Spleen (tissue), 13 donors: ENCODE data around the gene UTY. TPM values are rescaled to one million over a fixed set of nuclear protein-coding genes. Genes with fewer than 3 reads are reported as not detected.

ENCODE experiments used
- DNase-seq: peaks from one replicate; pipeline ENCODE4 v3.0.0-alpha.2; 2020
- H3K27ac ChIP-seq, 8 donors: fragments of 200-600 bp; sonication (generic) in 7 of 8; 1 replicate in 4 of 8; 2 replicates in 4 of 8; pipeline versions ENCODE4 v1.5.0 to v1.8.0; 2016 to 2021; ENCODE audit warnings: inconsistent platforms in 4 of 8, mild to moderate bottlenecking in 4 of 8, moderate library complexity in 1 of 8
- H3K27me3 ChIP-seq, 7 donors: fragments of 200-600 bp; sonication (generic) in 6 of 7; replicated peaks in 1 of 7; 1 replicate in 4 of 7; 2 replicates in 3 of 7; pipeline versions ENCODE4 v1.5.0 to v1.8.0; 2016 to 2021; ENCODE audit warnings: inconsistent platforms in 3 of 7, mild to moderate bottlenecking in 1 of 7
- H3K36me3 ChIP-seq, 6 donors: fragments of 200-600 bp; sonication (generic) in 5 of 6; 1 replicate in 4 of 6; 2 replicates in 2 of 6; pipeline versions ENCODE4 v1.5.0 to v1.8.0; 2016 to 2021; ENCODE audit warnings: inconsistent platforms in 2 of 6
- H3K4me1 ChIP-seq, 6 donors: fragments of 200-600 bp; sonication (generic) in 5 of 6; 1 replicate in 3 of 6; 2 replicates in 3 of 6; pipeline versions ENCODE4 v1.5.0 to v1.8.0; 2016 to 2021; ENCODE audit warnings: inconsistent platforms in 3 of 6
- H3K4me3 ChIP-seq, 8 donors: fragments of 200-600 bp; sonication (generic) in 7 of 8; 1 replicate in 4 of 8; 2 replicates in 4 of 8; pipeline versions ENCODE4 v1.5.0 to v1.8.0; 2016 to 2021; ENCODE audit warnings: inconsistent platforms in 4 of 8, mild to moderate bottlenecking in 4 of 8, moderate library complexity in 2 of 8
- H3K9me3 ChIP-seq, 8 donors: fragments of 200-600 bp; sonication (generic) in 7 of 8; 1 replicate in 4 of 8; 2 replicates in 4 of 8; pipeline versions ENCODE4 v1.5.0 to v1.8.0; 2016 to 2021; ENCODE audit warnings: inconsistent platforms in 4 of 8
- CTCF ChIP-seq, 11 experiments: fragments of 200-600 bp in 7 of 11; fragments of 450-650 bp in 4 of 11; sonication (generic) in 4 of 11; IDR thresholded peaks in 8 of 11; conservative IDR thresholded peaks in 3 of 11; 1 replicate in 7 of 11; 2 replicates in 4 of 11; pipeline versions ENCODE4 v1.4.0 to v1.8.0; 2016 to 2021; ENCODE audit warnings: antibody characterized with exemption in 11 of 11, inconsistent platforms in 4 of 11, mild to moderate bottlenecking in 1 of 11
- POLR2A ChIP-seq, 3 donors: fragments of 450-650 bp; IDR thresholded peaks; one replicate each; pipeline ENCODE4 v1.5.1; 2017; ENCODE audit warnings: antibody characterized with exemption in 3 of 3, mild to moderate bottlenecking in 1 of 3
- POLR2AphosphoS5 ChIP-seq, 3 donors: sonication (generic); formaldehyde crosslinking; IDR thresholded peaks; one replicate each; pipeline ENCODE4 v1.5.1; 2017; ENCODE audit warnings: antibody characterized with exemption in 3 of 3
- WGBS, 5 donors: extraction: QIAGEN DNeasy Blood & Tissue Kit in 3 of 5; methylation state at CpG; one replicate each; pipeline versions ENCODE4 v1.1.5 to v1.1.7; 2013 to 2018; 5-methylcytosine and 5-hydroxymethylcytosine counted together
- intact Hi-C: fragments of 100-400 bp; cut with DNase I; formaldehyde crosslinking; loops from one replicate; pipeline ENCODE4 v1.15.0; 2023; ENCODE audit warnings: low total_unique reads
- long read RNA-seq, 2 donors: transcript quantifications; one replicate each; lab custom pipeline, GENCODE V29; 2026
- polyA plus RNA-seq, 3 donors: library from polyadenylated mRNA; stranded (reverse); fragments of 200-250 nt; gene quantifications; one replicate each; pipeline ENCODE4 v1.2.1, GENCODE V29; 2013
- total RNA-seq, 7 donors: library from RNA; depleted of rRNA in 3 of 7; stranded (reverse); fragments of >200 nt in 3 of 7; fragmentation: NEBNext Ultra II Directional in 4 of 7; extraction: Animal tissue kit (Norgen Biotek cat#: 25700) in 4 of 7; gene quantifications; one replicate each; pipeline versions ENCODE4 v1.1.0 to v1.2.1, GENCODE V29; 2016 to 2021
- donor health status: healthy with polysubstance abuse.
- donor health status: DM: no; HTN: no; CAD: no; lungs with moderate emphysema.
- donor health status: DM: no; HTN: no; CAD: no.
- donor health status: Bipolar disorder and iron deficiency.
- donor health status: healthy.
- donor health status: DM: no; HTN: no; CAD: no.
- donor health status: DM: yes; HTN: yes; CAD: no.

The UTY gene
- 10 to 100 TPM in 2 of 7 donors, under 1 TPM in 1, not detected in 4; 0.34 to 64.1 (median 63.5) TPM for total RNA-seq
- 1 to 10 TPM in 2 of 3 donors, under 1 TPM in 1; under 0.01 to 4.8 (median 4.2) TPM for polyA plus RNA-seq
- long read RNA-seq, donor 1 = 0 reads
- long read RNA-seq, donor 2 = 0 reads

- Histone ChIP-seq H3K36me3 (peaks cover 0 to 11% (median 0%) of the 10 kb centered on the region in 6 donors), H3K4me3 (peak within 1 kb of the TSS in 4 of 8 donors; percentile 35 to 53 (median 50)), H3K4me1 (peaks cover 0 to 37% (median 13%) of the 10 kb centered on the region in 6 donors), H3K27me3 (no peaks in the 10 kb centered on the region), H3K9me3 (no peaks in the 10 kb centered on the region), H3K27ac (peak within 1 kb of the TSS in 3 of 8 donors; percentile 95 to 98 (median 97))
- DNase-seq = no peak
- intact Hi-C loops = no loop called here
- no peak for TF ChIP-seq POLR2AphosphoS5 (IDR thresholded peaks at IDR 0.05)
- TF ChIP-seq POLR2A (IDR thresholded peaks at IDR 0.05) = no peak
- no peak for TF ChIP-seq CTCF (IDR thresholded peaks at IDR 0.05 in 8 of 11, conservative IDR thresholded peaks at IDR 0.05 in 3 of 11)
- WGBS, 5 donors = 0 to 1% (median 0%) methylated on average over 1 to 18 of the region's 18 CpGs; no CpG with 5 or more reads in 2 of the 5 donors
These were observed at the start of gene UTY for GRCh38 chrY:13479828-13480227. TSS of gene UTY (minus strand) at chrY:13480033. CDS start at chrY:13479665, 368 bp downstream.

- Histone ChIP-seq H3K9me3 (no peaks in the 10 kb centered on the region), H3K36me3 (no peaks in the 10 kb centered on the region), H3K4me1 (no peaks in the 10 kb centered on the region), H3K27ac (no peak overlapping the region), H3K27me3 (no peaks in the 10 kb centered on the region), H3K4me3 (no peak overlapping the region)
- intact Hi-C loops = no loop called here
- DNase-seq = no peak
- WGBS, 5 donors = 44 to 72% (median 52%) methylated on average over 1 of the region's 1 CpG; no CpG with 5 or more reads in 2 of the 5 donors
- TF ChIP-seq CTCF (IDR thresholded peaks at IDR 0.05 in 8 of 11, conservative IDR thresholded peaks at IDR 0.05 in 3 of 11) (no peak), POLR2AphosphoS5 (IDR thresholded peaks at IDR 0.05) (no peak), POLR2A (IDR thresholded peaks at IDR 0.05) (no peak)
These were observed 40.6 kb upstream of the UTY start for GRCh38 chrY:13520474-13520873.

GRCh38 chrY:13501215-13501614, 21.4 kb upstream of the UTY start:
- Histone ChIP-seq H3K27me3 (no peaks in the 10 kb centered on the region), H3K36me3 (no peaks in the 10 kb centered on the region), H3K4me3 (no peak overlapping the region), H3K4me1 (no peaks in the 10 kb centered on the region), H3K9me3 (no peaks in the 10 kb centered on the region), H3K27ac (no peak overlapping the region)
- TF ChIP-seq CTCF (IDR thresholded peaks at IDR 0.05 in 8 of 11, conservative IDR thresholded peaks at IDR 0.05 in 3 of 11) = no peak
- no peak for TF ChIP-seq POLR2A (IDR thresholded peaks at IDR 0.05)
- TF ChIP-seq POLR2AphosphoS5 (IDR thresholded peaks at IDR 0.05) = no peak
- intact Hi-C loops = no loop called here
- 77 to 100% (median 97%) methylated on average over 1 of the region's 1 CpG; no CpG with 5 or more reads in 2 of the 5 donors for WGBS, 5 donors
- no peak for DNase-seq

GRCh38 chrY:13493737-13494136, 13.9 kb upstream of the UTY start:
- intact Hi-C loops = no loop called here
- Histone ChIP-seq H3K36me3 (no peaks in the 10 kb centered on the region), H3K4me3 (no peak overlapping the region), H3K27me3 (no peaks in the 10 kb centered on the region), H3K4me1 (no peaks in the 10 kb centered on the region), H3K27ac (no peak overlapping the region), H3K9me3 (no peaks in the 10 kb centered on the region)
- no peak for TF ChIP-seq POLR2AphosphoS5 (IDR thresholded peaks at IDR 0.05)
- no peak for DNase-seq
- 81 to 98% (median 82%) methylated on average over 2 to 3 of the region's 3 CpGs; no CpG with 5 or more reads in 2 of the 5 donors for WGBS, 5 donors
